ENCODE data around the gene TJP1.
"Not testable (repeated sequence)": the region's sequence is repeated elsewhere in the genome, so short reads cannot be mapped to it uniquely, and the experiment has no call there.

TJP1 gene

DNA sequence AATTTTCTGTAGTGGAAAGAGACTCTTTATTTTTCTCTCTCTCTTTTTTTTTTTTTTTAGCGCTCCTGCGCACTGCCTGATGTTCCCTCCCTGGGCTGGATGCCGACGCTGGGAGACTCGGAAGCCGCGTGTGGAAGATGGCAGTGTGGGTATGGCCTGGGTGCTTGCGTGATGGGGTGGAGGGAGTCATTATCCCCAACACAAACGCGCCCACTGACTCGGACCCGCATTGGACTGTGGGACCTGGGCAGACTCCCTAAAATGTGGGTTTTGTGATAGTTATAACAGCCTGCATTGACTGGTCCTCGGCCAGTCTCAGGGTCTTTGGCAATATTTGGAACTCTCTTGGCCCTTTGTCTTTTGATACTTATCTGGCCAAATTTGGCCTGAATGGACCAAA, 157.9 kb downstream of the TJP1 start:
- DNase-seq (ENCODE audit: low spot score) = no peak

DNA sequence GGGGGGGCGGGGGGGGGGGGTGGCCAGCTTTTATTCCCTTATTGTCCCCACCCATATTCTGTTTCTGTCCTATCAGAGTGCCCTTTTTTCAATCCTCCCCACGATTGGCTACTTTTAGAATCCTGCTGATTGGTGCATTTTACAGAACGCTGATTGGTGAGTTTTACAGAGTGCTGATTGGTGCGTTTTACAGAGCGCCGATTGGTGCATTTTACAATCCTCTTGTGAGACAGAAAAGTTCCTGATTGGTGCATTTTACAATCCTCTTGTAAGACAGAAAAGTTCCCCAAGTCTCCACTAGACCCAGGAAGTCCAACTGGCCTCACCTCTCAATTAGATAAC, 164.8 kb downstream of the TJP1 start:
- not testable (repeated sequence) for DNase-seq (ENCODE audit: low spot score)

DNA sequence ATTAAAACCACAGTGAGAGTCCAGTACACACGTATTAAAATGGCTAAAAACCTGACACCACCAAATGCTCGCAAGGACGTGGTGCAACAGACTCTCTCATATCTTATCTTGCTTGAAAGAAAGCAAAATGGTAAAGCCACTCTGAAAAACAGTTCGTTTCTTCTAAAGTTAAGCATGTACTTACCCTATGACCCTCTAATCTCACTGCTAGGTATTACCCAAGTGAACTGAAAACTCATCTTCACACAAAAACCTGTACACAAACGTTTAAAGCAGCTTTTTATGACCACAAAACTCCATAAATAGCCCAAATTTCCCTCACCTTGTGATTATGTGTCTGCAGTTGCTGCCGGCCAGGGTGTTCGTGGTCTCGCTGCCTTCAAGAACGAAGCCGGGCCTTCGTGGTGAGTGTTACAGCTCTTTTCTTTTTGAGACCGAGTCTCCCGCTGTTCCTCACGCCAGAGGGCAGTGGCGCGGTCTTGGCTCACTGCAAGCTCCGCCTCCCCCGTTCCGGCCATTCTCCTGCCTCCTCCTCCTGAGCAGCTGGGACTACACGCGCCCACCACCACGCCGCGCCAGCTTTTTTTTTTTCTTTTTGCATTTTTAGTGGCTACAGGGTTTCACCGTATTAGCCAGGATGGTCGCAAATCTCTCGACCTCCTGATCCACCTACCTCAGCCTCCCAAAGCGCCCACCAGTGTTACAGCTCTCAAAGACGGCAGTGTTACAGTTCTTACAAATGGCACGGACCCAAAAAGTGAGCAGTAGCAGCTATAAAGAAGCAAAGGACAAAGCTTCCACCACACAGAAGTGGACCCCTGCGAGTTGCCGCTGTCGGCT, 165.4 kb downstream of the TJP1 start:
- DNase-seq (ENCODE audit: low spot score) = no peak

DNA sequence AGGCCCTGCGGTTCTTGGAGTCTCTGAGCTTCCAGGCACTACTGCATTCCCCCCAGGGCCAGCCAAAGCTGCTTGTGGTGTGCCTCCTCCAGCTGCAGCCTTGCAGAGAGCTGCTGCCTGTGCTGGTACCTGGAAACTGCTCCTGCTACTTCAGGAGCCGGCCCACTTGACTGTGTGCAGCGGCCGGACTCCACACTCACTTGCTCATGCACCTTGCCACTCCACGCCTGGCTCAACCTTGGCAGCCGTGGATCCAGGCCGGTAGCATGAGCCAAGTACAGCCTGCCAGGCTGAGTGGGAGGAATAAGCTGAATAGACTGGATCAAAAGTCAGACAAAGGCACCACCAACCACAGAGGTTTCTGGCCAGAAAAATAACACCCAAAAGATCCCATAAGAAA, 169.7 kb downstream of the TJP1 start:
- DNase-seq (ENCODE audit: low spot score) = no peak

DNA sequence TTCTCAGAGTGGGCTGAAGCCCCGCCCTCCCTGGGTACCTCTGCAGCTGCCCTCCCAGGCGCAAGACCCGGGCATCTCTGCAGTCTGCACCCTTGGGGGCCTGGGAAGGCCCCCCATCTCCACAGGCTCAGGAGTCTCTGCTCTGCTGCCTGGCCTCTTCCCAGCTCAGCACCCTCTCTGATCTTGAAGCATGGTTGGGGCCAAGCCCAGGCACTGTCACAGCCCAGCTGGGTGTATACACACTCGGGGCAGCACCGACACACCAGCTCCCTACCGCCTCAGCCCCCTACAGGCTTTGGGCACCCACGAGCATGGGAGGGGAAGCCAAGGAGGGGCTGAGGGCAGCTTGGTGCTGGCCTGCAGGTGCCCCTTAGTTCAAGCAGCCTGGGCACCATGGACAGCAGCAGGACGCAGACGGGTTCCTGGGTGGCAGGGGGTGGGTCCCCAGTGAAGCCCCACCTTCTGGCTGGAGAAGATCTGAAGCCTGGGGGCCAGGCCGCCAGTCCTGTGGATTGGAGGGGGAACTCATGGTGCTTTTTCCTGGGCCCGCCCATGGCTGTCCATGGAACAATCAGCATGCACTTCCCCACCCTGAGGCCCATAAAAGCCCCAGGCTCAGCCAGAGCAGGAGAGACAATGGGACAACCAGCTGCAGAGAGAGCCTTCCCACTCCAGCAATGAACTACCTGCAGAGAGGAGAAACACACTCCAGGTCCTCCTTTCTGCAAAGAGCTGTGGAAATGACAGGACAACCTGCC, 170.6 kb downstream of the TJP1 start:
- no peak for DNase-seq (ENCODE audit: low spot score)
